CD4-positive, CD25-positive, alpha-beta regulatory T cell (primary cell): ENCODE measurements around the gene ASPHD2. TPM values are rescaled to one million over a fixed set of nuclear protein-coding genes. Genes with fewer than 3 reads are reported as not detected.

Source experiments
- ATAC-seq, 2 donors: fragments of 150-1000 bp; cut with Tn5 transposase; one replicate each; pipeline ENCODE4 v1.10.0; 2021; ENCODE audit warnings: low read depth in 2 of 2, moderate number of reproducible peaks in 2 of 2, moderate library complexity in 1 of 2
- DNase-seq, 3 donors: peaks; one replicate each; pipeline versions ENCODE4 v3.0.0 to v3.0.0-alpha.2; 2012 to 2022; ENCODE audit warnings: mixed read lengths in 1 of 3
- H3K27ac ChIP-seq: one replicate; pipeline ENCODE4 v1.7.0; 2013; ENCODE audit warnings: mild to moderate bottlenecking, low read length; ENCODE audit not compliant: insufficient read depth, poor library complexity, severe bottlenecking
- H3K27me3 ChIP-seq: one replicate; pipeline ENCODE4 v1.7.0; 2013; ENCODE audit warnings: low read length; ENCODE audit not compliant: control insufficient read depth, insufficient read depth
- H3K36me3 ChIP-seq: one replicate; pipeline ENCODE4 v1.7.0; 2013; ENCODE audit warnings: mild to moderate bottlenecking, low read length, moderate library complexity; ENCODE audit not compliant: control insufficient read depth, insufficient read depth
- H3K4me1 ChIP-seq: 2 replicates; pipeline ENCODE4 v1.7.0; 2013; ENCODE audit warnings: mild to moderate bottlenecking, low read length; ENCODE audit not compliant: insufficient read depth, control insufficient read depth, poor library complexity, severe bottlenecking
- H3K4me3 ChIP-seq: one replicate; pipeline ENCODE4 v1.7.0; 2013; ENCODE audit warnings: low read depth, mild to moderate bottlenecking, low read length, moderate library complexity
- H3K9me3 ChIP-seq, 2 experiments: 1 replicate in 1 of 2; 2 replicates in 1 of 2; pipeline ENCODE4 v1.7.0; 2013; ENCODE audit warnings: low read length in 2 of 2, mild to moderate bottlenecking in 1 of 2, moderate library complexity in 1 of 2; ENCODE audit not compliant: control insufficient read depth in 2 of 2
- H3K27ac Mint-ChIP-seq, 3 donors: one replicate each; pipeline ENCODE4 v1.8.0; 2020 to 2022; ENCODE audit warnings: mild to moderate bottlenecking in 3 of 3, mixed read lengths in 3 of 3, moderate library complexity in 2 of 3
- H3K27me3 Mint-ChIP-seq: one replicate; pipeline ENCODE4 v1.8.0; 2022; ENCODE audit warnings: mild to moderate bottlenecking, mixed read lengths
- H3K36me3 Mint-ChIP-seq: one replicate; pipeline ENCODE4 v1.8.0; 2020; ENCODE audit warnings: mixed read lengths
- H3K4me1 Mint-ChIP-seq, 4 donors: one replicate each; pipeline ENCODE4 v1.8.0; 2020 to 2022; ENCODE audit warnings: mixed read lengths in 4 of 4, mild to moderate bottlenecking in 1 of 4
- H3K4me3 Mint-ChIP-seq, 4 donors: one replicate each; pipeline ENCODE4 v1.8.0; 2020 to 2022; ENCODE audit warnings: mild to moderate bottlenecking in 4 of 4, mixed read lengths in 4 of 4, moderate library complexity in 3 of 4
- H3K9me3 Mint-ChIP-seq, 7 donors: one replicate each; pipeline ENCODE4 v1.8.0; 2020 to 2022; ENCODE audit warnings: mixed read lengths in 7 of 7, mild to moderate bottlenecking in 3 of 7, moderate library complexity in 2 of 7
- polyA plus RNA-seq, 4 donors: library from polyadenylated mRNA; unstranded; fragments of 300-500 nt; fragmentation: Illumina TruSeq; gene quantifications; one replicate each; pipeline ENCODE4 v1.2.3, GENCODE V29; 2021
- total RNA-seq: library from RNA; stranded (reverse); gene quantifications from one replicate; pipeline ENCODE4 v1.2.3, GENCODE V29; 2022

ASPHD2 gene
- total and polyA plus RNA-seq, 5 donors from 2014 or later: 3.1 to 8.5 (median 4.3) TPM

DNA sequence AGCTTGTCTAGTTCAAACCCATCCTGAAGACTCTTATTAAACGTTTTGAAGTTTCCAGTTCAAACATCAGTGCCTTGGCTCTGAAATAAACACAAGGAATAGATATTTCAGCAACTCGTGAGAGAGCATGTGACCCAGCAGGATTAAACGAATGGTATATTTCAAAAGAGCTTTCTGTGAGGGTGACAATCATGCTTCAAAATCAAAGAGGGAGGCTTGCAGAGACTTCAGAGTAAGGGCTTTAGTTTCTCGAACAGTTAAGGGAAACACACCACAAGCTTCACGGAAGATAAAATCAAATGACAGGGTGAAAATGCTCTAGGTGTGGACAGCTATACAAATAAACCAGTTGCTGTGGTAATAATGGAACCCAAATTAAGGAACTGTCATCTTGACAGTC lies 53.1 kb downstream of the ASPHD2 start:
- H3K27ac Mint-ChIP-seq: peak overlapping the region; percentile 85 to 99 (median 99)
- Histone ChIP-seq H3K9me3 (no peaks in the 10 kb centered on the region), H3K27ac (no peak overlapping the region), H3K27me3 (no peaks in the 10 kb centered on the region), H3K4me3 (peak overlapping the region; percentile 73), H3K36me3 (peaks cover 6% of the 10 kb centered on the region), H3K4me1 (peaks cover 46% of the 10 kb centered on the region)
- H3K27me3 Mint-ChIP-seq: no peaks in the 10 kb centered on the region
- peaks cover 0 to 2% (median 0%) of the 10 kb centered on the region in 7 donors for H3K9me3 Mint-ChIP-seq
- ATAC-seq: no peak
- H3K4me1 Mint-ChIP-seq: peaks cover 49 to 83% (median 62%) of the 10 kb centered on the region in 4 donors
- DNase-seq: no peak
- peaks cover 26% of the 10 kb centered on the region for H3K36me3 Mint-ChIP-seq
- H3K4me3 Mint-ChIP-seq: peak overlapping the region; percentile 90 to 96 (median 95)

DNA sequence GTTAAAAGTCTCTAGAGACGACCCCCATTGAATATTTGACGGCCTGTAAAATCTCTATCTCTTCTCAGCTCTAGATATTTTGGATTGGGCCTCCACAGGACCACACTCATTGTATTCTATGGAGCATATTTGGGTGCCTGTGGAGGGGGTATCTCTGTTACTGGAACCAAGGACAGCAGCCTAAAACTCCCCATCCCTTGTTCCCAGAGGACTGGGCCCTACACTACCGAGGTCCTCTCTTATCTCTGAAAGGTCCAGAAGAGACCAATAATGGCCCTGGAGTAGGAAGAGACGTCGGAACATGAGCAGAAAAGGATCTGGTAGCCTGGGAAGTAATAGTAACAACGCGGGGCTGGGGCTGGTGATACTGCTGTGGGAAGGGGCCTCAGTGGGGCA lies 54.0 kb downstream of the ASPHD2 start:
- Mint-ChIP-seq H3K4me1 (peaks cover 40 to 74% (median 54%) of the 10 kb centered on the region in 4 donors), H3K36me3 (peaks cover 17% of the 10 kb centered on the region), H3K27me3 (no peaks in the 10 kb centered on the region), H3K27ac (peak overlapping the region; percentile 99), H3K9me3 (peaks cover 0 to 2% (median 0%) of the 10 kb centered on the region in 7 donors), H3K4me3 (peak overlapping the region; percentile 90 to 96 (median 95))
- no peak for ATAC-seq
- Histone ChIP-seq H3K4me3 (peak overlapping the region; percentile 73), H3K9me3 (no peaks in the 10 kb centered on the region), H3K4me1 (peaks cover 46% of the 10 kb centered on the region), H3K36me3 (peaks cover 7% of the 10 kb centered on the region), H3K27ac (peak overlapping the region; percentile 94), H3K27me3 (no peaks in the 10 kb centered on the region)
- DNase-seq: no peak

DNA sequence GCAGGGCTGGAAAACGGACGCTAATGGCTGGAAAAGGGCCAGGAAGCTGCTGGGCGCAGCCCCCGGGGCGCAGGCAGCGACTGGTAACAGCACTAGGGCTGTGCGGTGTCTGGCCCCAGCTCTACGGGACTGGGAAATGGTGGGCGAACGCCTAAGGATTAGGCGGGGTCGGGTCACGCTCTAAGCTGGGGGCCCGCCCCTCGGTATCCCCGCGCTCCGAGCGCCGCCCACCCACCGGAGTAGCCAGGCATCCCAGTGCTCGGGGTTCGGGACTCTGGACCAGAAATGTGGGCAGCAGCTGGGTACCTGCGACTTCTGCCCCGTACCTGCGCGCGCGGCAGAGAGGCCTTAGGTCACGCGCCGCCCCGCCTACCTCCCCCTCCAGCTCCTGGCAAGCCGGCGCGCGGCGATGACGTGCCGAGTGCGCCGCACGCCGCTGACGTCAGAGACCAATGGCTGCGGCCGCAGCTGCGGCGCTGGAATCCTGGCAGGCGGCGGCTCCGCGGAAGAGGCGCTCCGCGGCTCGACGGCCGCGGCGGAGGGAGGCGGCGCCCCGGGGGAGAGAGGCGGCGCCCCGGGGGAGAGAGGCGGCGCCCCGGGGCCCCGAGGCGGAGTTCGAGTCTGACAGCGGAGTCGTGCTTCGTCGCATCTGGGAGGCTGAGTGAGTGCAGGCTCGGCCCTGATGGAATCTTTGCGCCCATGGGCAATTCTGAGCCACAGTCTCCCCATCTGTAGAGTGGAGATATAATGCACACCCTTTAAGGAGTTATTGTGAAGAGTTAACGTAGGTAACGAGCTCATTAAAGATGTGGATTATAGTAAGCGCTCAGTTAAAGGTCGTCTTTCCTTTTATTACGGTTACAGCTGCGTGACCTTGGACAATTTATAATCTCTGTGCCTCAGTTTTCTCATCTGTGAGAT lies 54.6 kb downstream of the ASPHD2 start, which contains the start of the genes HPS4 and SRRD:
HPS4 (minus strand) TSS at position 345 of the 921 bp plus-strand sequence. CDS start 2,021 bp downstream, outside the sequence.
SRRD (plus strand) TSS at position 439 of the 921 bp plus-strand sequence; CDS start at position 453, 14 bp downstream.
- H3K27me3 ChIP-seq: no peaks in the 10 kb centered on the region
- Mint-ChIP-seq H3K4me1 (peaks cover 38 to 71% (median 57%) of the 10 kb centered on the region in 4 donors), H3K4me3 (peak within 1 kb of the TSS; percentile 90 to 96 (median 95)), H3K27ac (peak within 1 kb of the TSS; percentile 99), H3K27me3 (no peaks in the 10 kb centered on the region), H3K9me3 (peaks cover 0 to 2% (median 0%) of the 10 kb centered on the region in 7 donors), H3K36me3 (peaks cover 21% of the 10 kb centered on the region)
- H3K4me3 ChIP-seq: peak within 1 kb of the TSS; percentile 95
- peak; percentile 80 to 83 for ATAC-seq
- DNase-seq: peak; percentile 91 to 95 (median 94)
- H3K9me3 ChIP-seq: no peaks in the 10 kb centered on the region
- H3K27ac ChIP-seq: peak within 1 kb of the TSS; percentile 94
- peaks cover 14% of the 10 kb centered on the region for H3K36me3 ChIP-seq
- H3K4me1 ChIP-seq: peaks cover 45% of the 10 kb centered on the region

DNA sequence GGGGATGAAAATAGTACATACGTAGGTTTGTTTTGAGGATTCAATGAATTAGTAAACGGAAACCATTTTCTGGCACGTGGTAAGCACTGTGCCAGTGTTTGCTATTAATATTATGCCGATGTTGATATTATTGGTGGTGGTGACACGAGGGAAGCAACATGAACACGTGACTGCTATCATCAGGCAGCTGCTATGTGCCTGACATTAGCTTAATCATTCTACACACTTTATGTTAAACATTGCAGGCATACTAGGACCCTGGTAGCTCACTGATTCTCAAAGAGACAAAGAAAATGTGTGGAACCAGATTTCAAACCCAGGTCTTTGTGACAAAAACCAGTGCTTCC lies 55.3 kb downstream of the ASPHD2 start:
- DNase-seq (peak; percentile 30 to 56 (median 49)), ATAC-seq (peak; percentile 39 to 42)
- Histone ChIP-seq H3K9me3 (no peaks in the 10 kb centered on the region), H3K4me3 (peak overlapping the region; percentile 95), H3K4me1 (peaks cover 38% of the 10 kb centered on the region), H3K36me3 (peaks cover 20% of the 10 kb centered on the region), H3K27ac (peak overlapping the region; percentile 94), H3K27me3 (no peaks in the 10 kb centered on the region)
- Mint-ChIP-seq H3K36me3 (peaks cover 21% of the 10 kb centered on the region), H3K4me1 (peaks cover 36 to 65% (median 54%) of the 10 kb centered on the region in 4 donors), H3K27ac (peak overlapping the region; percentile 82 to 99 (median 99)), H3K4me3 (peak overlapping the region; percentile 90 to 96 (median 95)), H3K9me3 (peaks cover 0 to 2% (median 0%) of the 10 kb centered on the region in 7 donors), H3K27me3 (no peaks in the 10 kb centered on the region)

DNA sequence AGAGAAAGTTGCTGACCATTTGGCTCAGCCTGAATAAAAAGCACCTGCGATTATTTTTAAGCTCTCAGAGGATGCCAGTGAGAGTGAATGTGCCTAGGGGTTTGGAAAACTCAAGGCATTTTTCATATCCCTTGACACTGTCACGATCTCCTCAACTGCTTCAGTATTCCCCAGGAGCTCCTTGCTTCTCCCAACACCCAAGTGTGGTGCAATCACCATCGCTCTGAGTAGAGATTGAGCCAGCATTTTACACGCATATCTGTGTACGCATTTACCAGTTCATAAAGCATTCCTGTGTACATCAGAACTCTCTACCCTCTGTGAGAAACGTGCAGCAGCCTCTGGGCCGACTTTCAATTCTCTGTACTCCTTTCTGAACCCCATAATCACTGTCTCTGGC lies 56.0 kb downstream of the ASPHD2 start:
- peaks cover 17% of the 10 kb centered on the region for H3K36me3 Mint-ChIP-seq
- Histone ChIP-seq H3K4me1 (peaks cover 37% of the 10 kb centered on the region), H3K27me3 (no peaks in the 10 kb centered on the region), H3K4me3 (peak overlapping the region; percentile 95), H3K36me3 (peaks cover 27% of the 10 kb centered on the region), H3K27ac (peak overlapping the region; percentile 94), H3K9me3 (no peaks in the 10 kb centered on the region)
- H3K9me3 Mint-ChIP-seq: no peaks in the 10 kb centered on the region
- peak overlapping the region in 2 of 3 donors; percentile 27 to 99 for H3K27ac Mint-ChIP-seq
- H3K4me1 Mint-ChIP-seq: peaks cover 29 to 58% (median 47%) of the 10 kb centered on the region in 4 donors
- no peaks in the 10 kb centered on the region for H3K27me3 Mint-ChIP-seq
- H3K4me3 Mint-ChIP-seq: peak overlapping the region; percentile 45 to 90 (median 58)
- no peak for ATAC-seq
- no peak for DNase-seq

DNA sequence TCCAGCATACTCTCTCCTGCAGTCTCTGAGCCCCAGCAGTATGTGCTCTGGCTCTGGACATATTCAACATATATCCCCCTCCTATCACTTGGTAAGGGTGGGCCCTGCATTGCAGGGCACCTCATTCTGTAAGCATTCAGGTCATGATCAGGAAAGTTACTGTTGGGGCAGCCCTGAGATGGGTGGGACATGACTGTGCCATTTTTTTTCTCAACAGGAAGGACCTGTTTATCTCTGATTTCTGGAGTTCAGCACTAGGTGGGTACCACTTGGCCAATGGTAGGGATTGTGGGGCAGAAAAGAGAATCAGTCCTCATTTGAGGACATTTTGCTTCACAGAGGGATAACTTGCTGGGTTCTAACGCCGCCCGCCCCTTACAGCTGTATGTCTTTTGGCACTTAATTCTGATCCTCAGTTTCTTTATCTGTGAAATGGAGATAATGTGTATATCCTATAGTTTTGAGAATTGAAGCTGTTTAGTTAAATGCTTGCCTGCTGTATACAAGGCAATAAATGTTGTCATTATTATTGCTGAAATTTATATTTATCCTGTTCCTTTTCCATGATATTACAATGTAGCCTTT lies 56.8 kb downstream of the ASPHD2 start:
- peaks cover 35% of the 10 kb centered on the region for H3K36me3 ChIP-seq
- no peak overlapping the region for H3K4me3 ChIP-seq
- Mint-ChIP-seq H3K36me3 (peaks cover 20% of the 10 kb centered on the region), H3K4me3 (peak overlapping the region in 3 of 4 donors; percentile 68 to 90 (median 76)), H3K27ac (peak overlapping the region in 2 of 3 donors; percentile 91 to 99), H3K4me1 (peaks cover 28 to 49% (median 42%) of the 10 kb centered on the region in 4 donors), H3K27me3 (no peaks in the 10 kb centered on the region), H3K9me3 (no peaks in the 10 kb centered on the region)
- H3K27me3 ChIP-seq: no peaks in the 10 kb centered on the region
- H3K9me3 ChIP-seq: no peaks in the 10 kb centered on the region
- H3K4me1 ChIP-seq: peaks cover 28% of the 10 kb centered on the region
- no peak for ATAC-seq
- no peak for DNase-seq
- peak overlapping the region; percentile 94 for H3K27ac ChIP-seq

DNA sequence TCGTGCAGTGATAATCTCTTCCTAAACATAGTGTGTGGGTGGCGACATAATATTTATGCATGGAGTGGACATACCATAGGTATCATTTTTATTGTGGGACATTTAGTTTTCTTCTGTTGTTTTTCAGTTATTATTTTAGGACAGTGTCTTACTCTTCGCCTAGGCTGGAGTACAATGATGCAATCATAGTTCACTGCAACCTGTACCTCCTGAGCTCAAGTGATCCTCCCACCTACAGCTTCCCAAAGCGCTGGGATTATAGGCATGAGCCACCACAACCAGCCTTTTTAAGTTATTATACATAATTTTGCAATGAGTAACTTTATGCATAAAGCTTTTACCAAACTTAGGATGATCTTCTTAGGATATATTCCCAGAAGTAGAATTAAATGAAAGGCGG lies 57.3 kb downstream of the ASPHD2 start:
- Histone ChIP-seq H3K9me3 (no peaks in the 10 kb centered on the region), H3K36me3 (peaks cover 40% of the 10 kb centered on the region), H3K27me3 (no peaks in the 10 kb centered on the region), H3K4me3 (no peak overlapping the region), H3K4me1 (peaks cover 24% of the 10 kb centered on the region), H3K27ac (no peak overlapping the region)
- DNase-seq: no peak
- Mint-ChIP-seq H3K9me3 (no peaks in the 10 kb centered on the region), H3K27ac (peak overlapping the region in 1 of 3 donors; percentile 99), H3K27me3 (no peaks in the 10 kb centered on the region), H3K4me1 (peaks cover 28 to 44% (median 38%) of the 10 kb centered on the region in 4 donors), H3K4me3 (peak overlapping the region in 3 of 4 donors; percentile 13 to 90 (median 76)), H3K36me3 (peaks cover 17% of the 10 kb centered on the region)
- ATAC-seq: no peak
